Measurements from ENCODE around the gene MOSPD3. TPM values are rescaled to one million over a fixed set of nuclear protein-coding genes. Genes with fewer than 3 reads are reported as not detected.

The MOSPD3 gene
- 17.0 to 22.3 TPM (median 19.6 TPM) in 5 replicates for total RNA-seq (2022; extraction: Qiagen RNA extraction)

GRCh38 chr7:100611983-100612729, at the start of gene MOSPD3:
Gene MOSPD3 (plus strand): TSS chr7:100612540. CDS start chr7:100612792, 252 bp downstream.

GRCh38 chr7:100573691-100574361, 38.5 kb upstream of the MOSPD3 start, which contains the start of gene SAP25:
Gene SAP25 (minus strand): TSS chr7:100573900. CDS start chr7:100573742, 158 bp downstream.

GRCh38 chr7:100585511-100586265, 26.7 kb upstream of the MOSPD3 start, which contains the start of gene LRCH4:
Gene LRCH4 (minus strand): TSS chr7:100586129. CDS start chr7:100586100, 29 bp downstream.

GRCh38 chr7:100586266-100587025, 25.9 kb upstream of the MOSPD3 start, which contains the start of gene FBXO24:
Gene FBXO24 (plus strand): TSS chr7:100586328. CDS start chr7:100586626, 298 bp downstream.

GRCh38 chr7:100641463-100641859, 29.1 kb downstream of the MOSPD3 start, which contains the start of gene TFR2:
Gene TFR2 (minus strand): TSS chr7:100641552. CDS start chr7:100641509, 43 bp downstream.

GRCh38 chr7:100655908-100656674, 43.8 kb downstream of the MOSPD3 start, which contains the start of gene ACTL6B:
Gene ACTL6B (minus strand): TSS chr7:100656448. CDS start chr7:100656354, 94 bp downstream.

Other genes starting within 250 kb of the MOSPD3 start
- gene PILRA, start 239.1 kb upstream of the MOSPD3 start, total RNA-seq (2022; extraction: Qiagen RNA extraction), result 3.3 to 5.4 TPM (median 5.2 TPM) in 5 replicates
- 1.2 to 1.9 TPM (median 1.4 TPM) in 5 replicates for gene ZCWPW1, start 183.8 kb upstream of the MOSPD3 start, total RNA-seq (2022; extraction: Qiagen RNA extraction)
- 41.5 to 47.6 TPM (median 43.3 TPM) in 5 replicates for gene MEPCE, start 182.7 kb upstream of the MOSPD3 start, total RNA-seq (2022; extraction: Qiagen RNA extraction)
- 27.1 to 53.8 TPM (median 49.4 TPM) in 5 replicates for gene PPP1R35, start 176.0 kb upstream of the MOSPD3 start, total RNA-seq (2022; extraction: Qiagen RNA extraction)
- gene SPACDR, start 148.3 kb upstream of the MOSPD3 start, total RNA-seq (2022; extraction: Qiagen RNA extraction), result 0.53 to 1.3 TPM (median 0.88 TPM) in 5 replicates
- gene TSC22D4, start 133.3 kb upstream of the MOSPD3 start, total RNA-seq (2022; extraction: Qiagen RNA extraction), result 48.4 to 67.7 TPM (median 57.8 TPM) in 5 replicates
- gene NYAP1, start 128.6 kb upstream of the MOSPD3 start, total RNA-seq (2022; extraction: Qiagen RNA extraction), result 3.0 to 7.0 TPM (median 5.1 TPM) in 5 replicates
- gene AGFG2, start 73.3 kb upstream of the MOSPD3 start, total RNA-seq (2022; extraction: Qiagen RNA extraction), result 35.5 to 50.9 TPM (median 42.3 TPM) in 5 replicates
- 0.18 to 0.85 TPM (median 0.21 TPM) in 4 of 5 replicates, not detected in the other for gene SAP25, start 38.6 kb upstream of the MOSPD3 start, total RNA-seq (2022; extraction: Qiagen RNA extraction)
- 14.3 to 17.9 TPM (median 15.6 TPM) in 5 replicates for gene LRCH4, start 26.4 kb upstream of the MOSPD3 start, total RNA-seq (2022; extraction: Qiagen RNA extraction)
- 0.07 to 0.35 TPM (median 0.28 TPM) in 5 replicates for gene FBXO24, start 26.2 kb upstream of the MOSPD3 start, total RNA-seq (2022; extraction: Qiagen RNA extraction)
- 6.7 to 10.9 TPM (median 8.5 TPM) in 5 replicates for gene PCOLCE, start 10.2 kb upstream of the MOSPD3 start, total RNA-seq (2022; extraction: Qiagen RNA extraction)
- gene TFR2, start 29.0 kb downstream of the MOSPD3 start, total RNA-seq (2022; extraction: Qiagen RNA extraction), result 2.0 to 2.4 TPM (median 2.1 TPM) in 5 replicates
- not detected in 5 replicates for gene ACTL6B, start 43.9 kb downstream of the MOSPD3 start, total RNA-seq (2022; extraction: Qiagen RNA extraction)
- 194 to 257 TPM (median 243 TPM) in 5 replicates for gene GNB2, start 61.2 kb downstream of the MOSPD3 start, total RNA-seq (2022; extraction: Qiagen RNA extraction)
- gene GIGYF1, start 81.7 kb downstream of the MOSPD3 start, total RNA-seq (2022; extraction: Qiagen RNA extraction), result 14.9 to 18.4 TPM (median 16.5 TPM) in 5 replicates
- gene POP7, start 93.6 kb downstream of the MOSPD3 start, total RNA-seq (2022; extraction: Qiagen RNA extraction), result 65.5 to 91.5 TPM (median 89.7 TPM) in 5 replicates
- gene EPO, start 107.9 kb downstream of the MOSPD3 start, total RNA-seq (2022; extraction: Qiagen RNA extraction), result not detected in 5 replicates
- gene ZAN, start 121.1 kb downstream of the MOSPD3 start, total RNA-seq (2022; extraction: Qiagen RNA extraction), result not detected in 5 replicates
- 38.1 to 45.9 TPM (median 42.2 TPM) in 5 replicates for gene EPHB4, start 215.0 kb downstream of the MOSPD3 start, total RNA-seq (2022; extraction: Qiagen RNA extraction)
- gene SLC12A9, start 240.2 kb downstream of the MOSPD3 start, total RNA-seq (2022; extraction: Qiagen RNA extraction), result 14.1 to 16.1 TPM (median 14.7 TPM) in 5 replicates

Measured in A549 treated with Hydrocortisone at 1 μM for 4 hours (cell line).